Measurements from ENCODE around the gene SIX1.

SIX1 gene

GRCh38 chr14:60655119-60655897 is 6.0 kb upstream of the SIX1 start:
- DNase-seq = no peak

- DNase-seq = no peak
Measured at GRCh38 chr14:60654334-60654821, 5.1 kb upstream of the SIX1 start.

- no peak for DNase-seq
Measured at GRCh38 chr14:60653701-60654161, 4.5 kb upstream of the SIX1 start.

- no peak for DNase-seq
Measured at GRCh38 chr14:60652674-60653651, 3.7 kb upstream of the SIX1 start.

GRCh38 chr14:60651796-60652673 is 2.8 kb upstream of the SIX1 start:
- no peak for DNase-seq

- no peak for DNase-seq
Measured at GRCh38 chr14:60651086-60651795, 2.0 kb upstream of the SIX1 start.

- DNase-seq = no peak
Measured at GRCh38 chr14:60650373-60650961, 1.2 kb upstream of the SIX1 start.

- DNase-seq = no peak
Measured at GRCh38 chr14:60649875-60650372, 647 bp upstream of the SIX1 start.

GRCh38 chr14:60648249-60648933 is 886 bp downstream of the SIX1 start:
- DNase-seq = no peak

GRCh38 chr14:60647837-60648248 is 1.4 kb downstream of the SIX1 start:
- DNase-seq = no peak

- DNase-seq = no peak
Measured at GRCh38 chr14:60647081-60647836, 2.0 kb downstream of the SIX1 start.

GRCh38 chr14:60646226-60646818 is 3.0 kb downstream of the SIX1 start:
- DNase-seq = no peak

GRCh38 chr14:60645126-60645741 is 4.0 kb downstream of the SIX1 start:
- DNase-seq = no peak

- no peak for DNase-seq
Measured at GRCh38 chr14:60644666-60645065, 4.6 kb downstream of the SIX1 start.

GRCh38 chr14:60643463-60644314 is 5.6 kb downstream of the SIX1 start:
- no peak for DNase-seq

- DNase-seq = no peak
Measured at GRCh38 chr14:60643141-60643462, 6.2 kb downstream of the SIX1 start.

- DNase-seq = no peak
Measured at GRCh38 chr14:60642270-60643140, 6.8 kb downstream of the SIX1 start.
